Measurements from ENCODE around the gene CHRD.

Gene CHRD

DNA sequence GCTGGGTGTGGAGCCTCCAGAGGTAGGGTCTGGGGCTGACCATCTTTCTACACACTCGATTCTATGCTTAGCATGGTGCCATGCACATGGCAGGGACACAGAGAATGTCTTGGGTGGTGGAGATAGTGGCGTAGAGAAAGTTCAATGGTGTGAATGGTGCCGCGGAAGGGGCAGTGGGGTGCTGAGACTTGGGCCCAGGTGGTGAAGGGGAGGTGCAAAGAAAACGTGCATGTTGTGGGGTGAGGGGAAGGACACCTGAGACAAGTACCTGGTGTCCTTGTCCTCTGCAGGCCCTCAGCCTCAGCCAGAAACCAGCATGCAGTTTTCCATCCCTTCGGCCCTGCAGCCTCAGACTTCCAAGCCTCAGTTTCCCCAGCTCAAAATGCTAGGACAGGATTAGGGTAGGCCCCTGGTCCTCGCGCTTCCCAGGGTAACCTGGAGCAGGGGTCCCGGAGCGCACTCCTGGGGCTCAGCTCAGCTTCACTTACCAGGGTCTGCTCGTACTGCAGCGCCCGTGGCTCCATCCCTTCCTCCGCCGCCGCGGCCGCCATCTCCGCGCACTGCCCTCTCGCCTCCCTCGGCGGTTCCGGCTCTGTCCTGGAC is 18.8 kb upstream of the CHRD start:
- DNase-seq (ENCODE audit: low read depth): no peak

DNA sequence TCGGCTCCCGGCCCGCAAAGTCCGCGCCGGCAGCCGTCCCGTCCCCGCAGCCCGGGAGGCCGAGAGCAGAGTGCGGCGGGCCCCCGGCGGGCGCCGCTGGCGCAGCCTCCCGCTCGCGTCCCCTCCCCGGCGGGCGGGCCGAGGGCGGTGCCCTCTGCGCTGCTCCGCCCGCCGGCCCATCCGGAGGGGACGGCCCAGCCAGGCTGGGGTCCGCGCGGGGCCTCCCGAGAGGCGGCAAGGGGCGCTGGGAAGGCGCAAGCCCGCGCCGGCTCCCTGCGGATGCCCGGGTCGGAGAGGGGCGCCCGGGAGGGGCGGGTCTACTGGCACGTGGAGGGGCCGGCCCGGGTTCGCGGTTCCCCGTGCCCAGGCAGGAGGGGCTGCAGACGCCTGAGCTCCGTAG is 18.3 kb upstream of the CHRD start, which contains the start of the genes CLCN2 and POLR2H:
Gene CLCN2 (minus strand): TSS at position 74 of the 400 bp plus-strand sequence. CDS start 126 bp downstream, outside the sequence.
Gene POLR2H (plus strand): TSS at position 179 of the 400 bp plus-strand sequence. CDS start 1,783 bp downstream, outside the sequence.
- no peak for DNase-seq (ENCODE audit: low read depth)

GRCh38 chr3:184361932-184362667 is 17.8 kb upstream of the CHRD start:
- DNase-seq (ENCODE audit: low read depth): peak; percentile 48

DNA sequence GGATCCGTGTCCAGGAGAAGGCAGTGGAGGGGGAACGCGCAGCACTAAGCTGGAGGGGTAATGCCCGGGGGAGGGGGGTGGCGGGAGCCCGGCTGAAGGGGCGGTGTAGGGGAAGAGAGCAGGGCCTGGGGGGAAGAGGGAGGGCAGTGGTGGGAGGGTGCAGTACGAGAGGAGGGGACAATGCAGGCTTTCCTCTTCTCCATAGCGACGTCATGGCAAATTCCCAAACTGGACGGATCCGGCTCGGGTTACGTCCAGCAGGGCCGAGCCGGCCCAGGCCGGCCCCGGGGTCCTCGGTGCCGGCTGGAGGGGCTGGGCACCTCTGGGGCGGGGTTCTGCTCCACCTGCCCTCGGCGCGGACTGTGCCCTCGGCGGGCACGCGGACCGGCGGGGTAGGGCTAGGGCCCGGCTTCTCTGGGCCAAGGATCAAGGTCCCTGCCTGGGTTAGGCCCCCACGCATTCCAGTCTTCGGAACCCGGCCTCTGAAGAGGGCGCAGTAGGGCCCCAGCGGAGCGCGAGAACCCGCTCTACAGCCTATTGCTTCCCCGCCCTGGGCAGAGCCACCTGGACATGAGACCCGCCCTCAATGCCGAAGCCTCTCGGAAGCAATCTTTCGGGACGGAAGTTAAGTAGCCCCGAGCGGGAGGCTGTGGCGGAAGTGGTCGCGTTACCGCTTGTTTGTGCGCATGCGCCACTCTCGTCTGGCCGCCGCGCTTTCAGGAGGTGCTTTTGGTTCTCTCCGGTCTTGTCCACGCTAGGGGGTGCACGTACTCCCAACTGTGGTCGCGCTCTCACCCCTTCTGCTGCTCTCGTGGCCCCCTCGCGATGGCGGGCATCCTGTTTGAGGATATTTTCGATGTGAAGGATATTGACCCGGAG is 16.9 kb upstream of the CHRD start:
- DNase-seq (ENCODE audit: low read depth): peak; percentile 95

DNA sequence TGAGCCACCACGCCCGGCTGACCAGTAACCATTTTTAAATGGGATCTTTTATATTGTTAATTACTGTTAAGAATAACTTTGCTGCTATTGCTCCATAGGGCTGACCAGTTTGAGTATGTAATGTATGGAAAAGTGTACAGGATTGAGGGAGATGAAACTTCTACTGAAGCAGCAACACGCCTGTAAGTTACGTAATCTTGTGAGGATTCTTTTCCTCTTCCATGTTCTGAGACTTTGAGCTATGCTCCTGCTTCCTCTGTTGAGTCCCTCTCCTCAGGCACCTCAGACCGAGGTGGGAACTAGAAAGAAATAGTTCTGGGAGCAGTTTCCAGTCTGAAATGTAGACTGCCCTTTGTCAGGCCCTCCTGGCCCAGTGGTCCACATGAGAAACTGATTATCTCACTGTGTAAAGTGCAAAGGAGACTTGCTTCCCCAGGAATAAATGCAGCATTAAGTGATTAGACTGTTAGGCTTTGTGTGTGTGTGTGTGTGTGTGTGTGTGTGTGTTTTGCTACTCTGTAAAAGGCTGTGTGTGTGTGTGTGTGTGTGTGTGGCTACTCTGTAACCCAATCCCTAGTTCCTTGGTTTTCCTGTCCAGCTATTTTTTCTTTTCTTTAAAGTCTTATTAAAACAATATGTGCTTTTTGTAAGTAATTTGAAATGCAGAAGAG is 13.1 kb upstream of the CHRD start:
- DNase-seq (ENCODE audit: low read depth): no peak

- DNase-seq (ENCODE audit: low read depth): no peak
Measured at GRCh38 chr3:184368116-184368515, 11.7 kb upstream of the CHRD start.

GRCh38 chr3:184368586-184369183 is 11.2 kb upstream of the CHRD start:
- DNase-seq (ENCODE audit: low read depth): no peak

DNA sequence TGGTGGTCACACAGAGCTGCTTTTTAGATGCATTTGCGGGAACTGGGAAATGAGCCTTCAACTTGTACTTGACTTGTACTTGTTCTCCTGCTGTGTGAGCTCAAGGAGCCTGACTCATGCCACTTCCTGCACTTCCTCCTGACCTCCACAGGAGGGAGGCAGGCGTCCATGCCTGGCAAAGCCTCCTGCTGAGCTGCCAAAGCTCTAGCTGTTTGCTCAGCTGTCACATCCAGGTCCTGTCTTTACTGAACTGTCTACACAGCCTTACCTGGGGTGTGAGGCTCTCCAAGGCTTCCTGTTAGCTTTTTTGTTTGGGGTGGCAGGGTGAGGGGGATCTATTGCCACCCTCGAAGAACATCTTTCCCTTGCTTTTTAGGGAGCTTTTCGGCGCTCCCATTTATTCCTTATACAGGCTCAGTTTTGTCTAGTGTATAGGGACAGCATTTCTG is 8.3 kb upstream of the CHRD start:
- DNase-seq (ENCODE audit: low read depth): peak; percentile 73

DNA sequence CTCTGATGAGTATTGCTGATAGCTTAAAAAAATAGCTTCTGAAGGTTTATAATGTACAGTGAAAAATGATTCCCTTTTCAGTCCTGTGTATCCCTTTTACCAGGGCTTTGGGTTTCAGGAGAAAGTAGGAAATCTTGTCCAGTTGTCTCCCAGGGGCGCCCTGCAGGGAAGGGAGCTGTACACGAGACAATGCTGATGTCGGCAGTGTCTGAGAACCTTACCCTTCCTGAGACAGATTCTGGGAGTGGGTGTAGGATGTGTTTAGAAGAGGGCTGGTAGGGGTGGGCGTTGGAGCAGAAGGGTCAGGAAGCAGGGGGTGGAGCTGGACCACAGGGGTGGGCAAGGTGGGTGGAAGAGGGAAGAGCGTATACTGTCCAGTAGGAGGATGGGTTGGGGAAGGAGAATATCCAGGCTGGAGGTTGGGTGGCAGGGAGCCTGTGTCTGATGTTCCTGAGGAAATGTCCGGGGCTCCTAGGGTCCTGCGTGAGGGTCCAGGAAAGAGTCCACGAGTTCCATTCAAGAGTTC is 7.5 kb upstream of the CHRD start:
- no peak for DNase-seq (ENCODE audit: low read depth)

DNA sequence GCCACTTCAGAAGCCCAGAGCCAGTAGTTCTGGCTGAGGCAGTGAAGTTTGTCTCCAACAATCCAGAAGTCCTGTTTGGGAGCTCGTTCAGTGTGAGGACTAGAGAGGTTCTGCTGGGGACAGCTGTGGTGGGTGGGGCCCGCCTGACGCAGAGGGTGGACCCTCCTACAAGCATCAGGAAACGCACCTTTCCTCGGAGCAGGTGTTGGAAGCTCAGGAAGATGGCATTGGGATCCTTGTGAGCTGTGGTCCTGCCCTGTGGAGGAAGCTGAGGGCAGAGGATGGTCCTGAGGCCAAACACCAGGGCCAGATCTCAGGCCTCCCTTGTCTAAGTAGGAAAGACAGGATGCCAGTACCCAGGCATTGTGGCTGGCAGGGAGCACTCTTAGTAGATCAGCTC is 6.9 kb upstream of the CHRD start:
- no peak for DNase-seq (ENCODE audit: low read depth)

- no peak for DNase-seq (ENCODE audit: low read depth)
Measured at GRCh38 chr3:184373422-184373821, 6.4 kb upstream of the CHRD start.

DNA sequence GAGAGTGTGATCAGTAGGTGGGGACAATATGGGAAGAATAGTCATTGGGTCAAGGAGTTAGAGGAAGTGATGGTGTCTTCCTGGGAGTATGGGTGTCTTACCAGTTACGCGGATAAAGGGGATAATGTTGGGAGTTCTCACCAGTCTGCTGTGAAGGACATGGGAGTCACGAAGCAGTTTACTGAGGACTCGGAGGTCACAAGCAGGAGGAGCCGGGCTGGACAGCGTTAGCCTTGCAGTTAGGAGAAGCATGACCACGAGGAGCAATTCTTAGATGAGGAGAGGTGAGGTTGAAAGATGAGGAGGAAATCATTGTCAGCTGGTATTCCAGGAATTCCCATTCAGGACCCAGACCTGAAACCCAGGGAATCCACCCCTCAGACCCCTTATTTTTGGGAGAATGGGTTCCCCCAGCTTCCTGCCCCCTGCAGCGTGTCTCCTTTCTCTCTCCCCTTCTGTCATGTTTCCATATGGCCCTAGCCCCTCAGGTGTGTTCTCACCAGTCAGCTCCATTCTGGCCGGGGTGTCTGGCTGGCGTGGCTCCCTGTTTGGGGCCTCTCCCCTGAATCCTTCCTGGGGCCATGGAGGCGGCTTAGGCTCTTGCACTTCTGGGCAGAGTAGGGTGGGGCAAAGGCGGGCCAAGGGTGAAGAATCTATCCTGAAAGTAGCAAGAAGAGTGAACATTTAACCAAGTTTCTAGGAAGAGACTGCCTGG is 4.0 kb upstream of the CHRD start:
- DNase-seq (ENCODE audit: low read depth): no peak

GRCh38 chr3:184377374-184377773 is 2.5 kb upstream of the CHRD start:
- DNase-seq (ENCODE audit: low read depth): no peak

GRCh38 chr3:184377882-184378445 is 1.9 kb upstream of the CHRD start, which contains the start of gene THPO:
TSS of gene THPO (minus strand) at chr3:184378207. CDS start at chr3:184376259, 1,948 bp downstream.
- no peak for DNase-seq (ENCODE audit: low read depth)

DNA sequence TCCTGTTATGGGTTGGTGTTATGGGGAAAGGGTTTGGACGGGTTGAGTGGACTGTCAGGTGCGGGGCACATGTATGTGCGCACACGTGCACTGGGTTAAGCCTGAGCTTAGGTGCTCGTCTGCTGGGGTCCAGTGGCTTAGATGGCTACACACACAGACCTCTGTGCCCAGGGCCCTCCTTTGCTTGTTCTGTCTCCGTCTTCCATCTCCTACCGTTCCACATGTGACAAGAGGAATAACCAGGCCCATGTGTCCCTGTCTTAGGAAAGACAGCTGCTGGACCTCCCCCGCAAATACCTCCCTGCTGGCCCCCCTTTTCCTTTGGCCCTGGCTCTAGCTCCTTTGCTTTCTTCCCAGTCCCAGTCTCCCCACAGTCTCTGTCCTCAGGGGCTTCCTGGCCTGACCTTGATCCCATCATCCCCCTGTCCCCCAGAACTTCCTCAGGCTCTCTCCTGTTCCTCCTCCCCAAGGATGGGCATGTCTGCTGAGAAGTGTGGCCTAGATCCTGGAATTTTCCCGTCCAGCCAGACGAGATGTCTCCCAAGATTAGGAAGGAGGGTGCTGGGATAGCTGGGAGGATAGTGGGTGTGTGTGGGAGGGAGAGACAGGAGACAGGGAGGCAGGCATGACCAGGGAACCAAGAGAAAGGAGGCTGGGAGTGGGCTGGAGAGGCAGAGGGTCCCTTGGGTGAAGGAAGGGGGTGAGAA is 1.1 kb upstream of the CHRD start:
- no peak for DNase-seq (ENCODE audit: low read depth)

- no peak for DNase-seq (ENCODE audit: low read depth)
Measured at GRCh38 chr3:184380185-184380626, 352 bp downstream of the CHRD start.

GRCh38 chr3:184380627-184381260 is 890 bp downstream of the CHRD start:
- DNase-seq (ENCODE audit: low read depth): no peak

GRCh38 chr3:184381261-184382224 is 1.7 kb downstream of the CHRD start:
- no peak for DNase-seq (ENCODE audit: low read depth)

Measured in HS-5 (cell line).